Caco-2 (cell line): Measurements from ENCODE around the gene KIAA0232. TPM values are rescaled to one million over a fixed set of nuclear protein-coding genes. Genes with fewer than 3 reads are reported as not detected.

Source experiments
- BruUV-seq: library from RNA; stranded (reverse); fragments of 400-500 nt; replicated peaks from 2 replicates; lab custom pipeline; 2021; lab: Mats Ljungman, UMichigan
- CTCF ChIA-PET: fragments of 300-600 bp; sonication (Branson Sonifier 250); formaldehyde crosslinking; loops from one replicate; lab custom pipeline; 2022; ENCODE audit warnings: antibody characterized with exemption; lab: Charles Lee
- POLR2A ChIA-PET: fragments of 300-600 bp; sonication (Branson Sonifier 250); formaldehyde crosslinking; loops from one replicate; lab custom pipeline; 2022; ENCODE audit warnings: antibody characterized with exemption; lab: Charles Lee
- DNase-seq, 2 experiments: peaks; one replicate each; pipeline versions ENCODE4 v3.0.0 to v3.0.0-alpha.2; 2020 to 2022
- H3K27me3 ChIP-seq: replicated peaks from 2 replicates; pipeline ENCODE4 v1.6.0; 2011; ENCODE audit warnings: low read length; ENCODE audit not compliant: control insufficient read depth, insufficient read depth
- H3K36me3 ChIP-seq: 2 replicates; pipeline ENCODE4 v1.5.1; 2011; ENCODE audit warnings: low read length; ENCODE audit not compliant: control insufficient read depth, insufficient read depth
- H3K4me1 ChIP-seq: fragments of 250-450 bp; sonication (Bioruptor Pico); 2 replicates; pipeline ENCODE4 v1.5.1; 2020; ENCODE audit warnings: mild to moderate bottlenecking
- H3K4me3 ChIP-seq: 2 replicates; pipeline ENCODE4 v1.5.1; 2011; ENCODE audit warnings: low read depth, mild to moderate bottlenecking, control low read depth, low read length
- H3K9me3 ChIP-seq: fragments of 250-450 bp; sonication (Bioruptor Pico); 2 replicates; pipeline ENCODE4 v1.5.1; 2020; ENCODE audit warnings: mild to moderate bottlenecking, moderate library complexity
- H3K27ac Mint-ChIP-seq: one replicate; pipeline ENCODE4 v1.8.0; 2022; ENCODE audit warnings: mixed read lengths; ENCODE audit not compliant: unreplicated experiment
- H3K27me3 Mint-ChIP-seq: one replicate; pipeline ENCODE4 v1.8.0; 2022; ENCODE audit warnings: mixed read lengths; ENCODE audit not compliant: insufficient read depth, unreplicated experiment
- H3K36me3 Mint-ChIP-seq: one replicate; pipeline ENCODE4 v1.8.0; 2022; ENCODE audit warnings: mild to moderate bottlenecking, mixed read lengths; ENCODE audit not compliant: insufficient read depth, unreplicated experiment
- H3K4me1 Mint-ChIP-seq: one replicate; pipeline ENCODE4 v1.8.0; 2022; ENCODE audit warnings: low read depth, mixed read lengths; ENCODE audit not compliant: unreplicated experiment
- H3K4me3 Mint-ChIP-seq: one replicate; pipeline ENCODE4 v1.8.0; 2022; ENCODE audit warnings: mild to moderate bottlenecking, moderate library complexity, mixed read lengths; ENCODE audit not compliant: unreplicated experiment
- H3K9me3 Mint-ChIP-seq: one replicate; pipeline ENCODE4 v1.8.0; 2022; ENCODE audit warnings: mixed read lengths; ENCODE audit not compliant: unreplicated experiment
- intact Hi-C: fragments of 100-400 bp; cut with micrococcal nuclease; formaldehyde crosslinking; loops from one replicate; pipeline ENCODE4 v1.10.0; 2022; ENCODE audit not compliant: unreplicated experiment
- total RNA-seq: library from RNA; stranded (reverse); gene quantifications from 2 replicates; pipeline ENCODE4 v1.2.3, GENCODE V29; 2022
- TF ChIP-seq, protein P1 (sequence below), 2 experiments: fragments of 200-600 bp in 1 of 2; IDR thresholded peaks; 1 replicate in 1 of 2; 2 replicates in 1 of 2; pipeline versions ENCODE4 v1.5.1 to v1.8.0; 2011 to 2022; ENCODE audit warnings: antibody characterized with exemption in 1 of 2, control low read depth in 1 of 2, inconsistent platforms in 1 of 2, low read depth in 1 of 2, low read length in 1 of 2, mild to moderate bottlenecking in 1 of 2, moderate library complexity in 1 of 2; ENCODE audit not compliant: insufficient read depth in 1 of 2, severe bottlenecking in 1 of 2, unreplicated experiment in 1 of 2

The KIAA0232 gene
- total RNA-seq, 1 experiment from 2014 or later = 19.7 TPM

DNA sequence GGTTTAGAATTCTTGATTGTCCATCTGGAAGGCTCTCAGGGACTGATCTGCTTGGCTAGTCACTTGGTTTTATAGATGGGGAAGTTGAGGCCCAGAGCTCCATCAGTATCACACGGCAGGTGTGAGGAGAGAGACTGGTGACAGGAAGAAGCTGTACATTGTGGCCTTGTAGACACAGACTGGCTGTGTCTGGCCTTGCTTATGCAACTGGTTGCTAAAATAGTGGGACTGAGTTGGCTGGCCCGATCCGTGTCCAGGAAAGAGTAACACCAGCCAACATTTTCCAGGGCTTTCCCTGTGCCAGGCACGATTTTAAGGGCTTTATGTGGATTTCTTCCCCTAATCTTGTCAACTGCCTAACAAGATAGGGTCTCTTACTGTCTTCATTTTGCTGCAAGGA is 129.9 kb downstream of the KIAA0232 start:
- TF ChIP-seq, protein P1, sequence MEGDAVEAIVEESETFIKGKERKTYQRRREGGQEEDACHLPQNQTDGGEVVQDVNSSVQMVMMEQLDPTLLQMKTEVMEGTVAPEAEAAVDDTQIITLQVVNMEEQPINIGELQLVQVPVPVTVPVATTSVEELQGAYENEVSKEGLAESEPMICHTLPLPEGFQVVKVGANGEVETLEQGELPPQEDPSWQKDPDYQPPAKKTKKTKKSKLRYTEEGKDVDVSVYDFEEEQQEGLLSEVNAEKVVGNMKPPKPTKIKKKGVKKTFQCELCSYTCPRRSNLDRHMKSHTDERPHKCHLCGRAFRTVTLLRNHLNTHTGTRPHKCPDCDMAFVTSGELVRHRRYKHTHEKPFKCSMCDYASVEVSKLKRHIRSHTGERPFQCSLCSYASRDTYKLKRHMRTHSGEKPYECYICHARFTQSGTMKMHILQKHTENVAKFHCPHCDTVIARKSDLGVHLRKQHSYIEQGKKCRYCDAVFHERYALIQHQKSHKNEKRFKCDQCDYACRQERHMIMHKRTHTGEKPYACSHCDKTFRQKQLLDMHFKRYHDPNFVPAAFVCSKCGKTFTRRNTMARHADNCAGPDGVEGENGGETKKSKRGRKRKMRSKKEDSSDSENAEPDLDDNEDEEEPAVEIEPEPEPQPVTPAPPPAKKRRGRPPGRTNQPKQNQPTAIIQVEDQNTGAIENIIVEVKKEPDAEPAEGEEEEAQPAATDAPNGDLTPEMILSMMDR (IDR thresholded peaks at IDR 0.05; ENCODE audit: insufficient read depth in 1 of 2, low read depth in 1 of 2, low read length in 1 of 2, severe bottlenecking in 1 of 2, unreplicated experiment in 1 of 2) = no peak
- Mint-ChIP-seq H3K9me3 (no peaks in the 10 kb centered on the region), H3K27me3 (no peaks in the 10 kb centered on the region), H3K4me3 (no peak overlapping the region), H3K4me1 (peaks cover 38% of the 10 kb centered on the region), H3K36me3 (peaks cover 24% of the 10 kb centered on the region), H3K27ac (no peak overlapping the region)
- intact Hi-C loops = no loop called here
- BruUV-seq = no TSS peak
- ChIA-PET CTCF (interaction anchor here (1.0 to 1.4 kb wide), 2 partner anchors 10 to 158 kb away, joined by 3 to 4 read pairs; no protein-coding TSS in a partner anchor), POLR2A (no interaction called here)
- Histone ChIP-seq H3K4me3 (no peak overlapping the region), H3K36me3 (no peaks in the 10 kb centered on the region; the same call in 1 of the 2 replicates), H3K9me3 (no peaks in the 10 kb centered on the region), H3K4me1 (peaks cover 32% of the 10 kb centered on the region), H3K27me3 (no peaks in the 10 kb centered on the region)
- DNase-seq = no peak

DNA sequence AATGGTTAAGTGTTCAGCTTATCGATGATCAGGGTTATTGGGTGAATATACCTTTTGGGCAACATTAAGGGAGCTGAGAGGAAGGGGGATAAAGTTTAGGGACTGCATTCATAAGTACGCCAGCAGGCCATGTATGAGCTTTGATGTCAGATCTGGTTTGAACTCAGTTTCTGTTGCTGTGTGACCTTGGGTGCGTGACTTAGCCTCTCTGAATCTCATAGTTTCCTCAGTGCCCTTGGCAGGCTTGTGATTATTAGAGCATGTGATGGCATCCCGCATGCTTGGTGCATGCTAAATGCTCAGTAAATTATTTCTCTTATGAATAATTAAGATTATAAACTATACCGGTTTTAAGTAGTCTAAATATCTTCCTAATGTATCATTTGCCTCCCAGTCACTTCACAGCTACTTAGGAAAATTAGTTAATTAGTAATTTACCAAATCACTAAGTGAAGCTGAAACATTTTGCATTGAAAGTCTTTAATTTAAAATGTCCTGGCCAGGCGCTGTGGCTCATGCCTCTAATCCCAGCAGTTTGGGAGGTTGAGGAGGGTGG is 130.9 kb downstream of the KIAA0232 start:
- no peak overlapping the region for H3K4me3 Mint-ChIP-seq
- H3K9me3 Mint-ChIP-seq = no peaks in the 10 kb centered on the region
- CTCF ChIA-PET = no interaction called here
- POLR2A ChIA-PET = no interaction called here
- H3K4me1 ChIP-seq = peaks cover 34% of the 10 kb centered on the region
- H3K4me3 ChIP-seq = no peak overlapping the region
- H3K27me3 ChIP-seq = no peaks in the 10 kb centered on the region
- intact Hi-C loops = no loop called here
- TF ChIP-seq, protein P1 (IDR thresholded peaks at IDR 0.05; ENCODE audit: insufficient read depth in 1 of 2, low read depth in 1 of 2, low read length in 1 of 2, severe bottlenecking in 1 of 2, unreplicated experiment in 1 of 2) = no peak
- H3K9me3 ChIP-seq = no peaks in the 10 kb centered on the region
- no TSS peak for BruUV-seq
- H3K27me3 Mint-ChIP-seq = no peaks in the 10 kb centered on the region
- H3K27ac Mint-ChIP-seq = no peak overlapping the region
- peaks cover 19% of the 10 kb centered on the region for H3K36me3 Mint-ChIP-seq
- DNase-seq = no peak
- H3K36me3 ChIP-seq = no peaks in the 10 kb centered on the region; the same call in 1 of the 2 replicates
- peaks cover 35% of the 10 kb centered on the region for H3K4me1 Mint-ChIP-seq

DNA sequence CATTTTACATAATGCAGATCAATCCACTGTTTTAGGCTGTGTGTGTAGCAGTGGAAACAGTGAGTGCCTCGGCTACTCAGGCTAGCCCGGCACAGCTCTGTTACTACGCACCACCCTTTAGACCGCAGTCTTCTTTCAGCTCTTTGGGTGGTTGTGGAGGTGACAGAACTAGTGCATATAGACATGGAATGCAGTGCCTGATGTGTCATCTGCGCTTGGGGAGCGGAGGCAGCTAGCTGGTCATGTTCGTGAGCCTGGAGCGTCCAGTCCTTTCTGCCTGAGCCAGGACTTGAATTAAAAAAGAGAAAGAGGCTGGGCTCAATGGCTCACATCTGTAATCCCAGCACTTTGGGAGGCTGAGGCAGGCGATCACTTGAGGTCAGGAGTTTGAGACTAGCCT is 131.9 kb downstream of the KIAA0232 start:
- POLR2A ChIA-PET = no interaction called here
- Mint-ChIP-seq H3K4me3 (no peak overlapping the region), H3K9me3 (no peaks in the 10 kb centered on the region), H3K36me3 (peaks cover 14% of the 10 kb centered on the region), H3K27ac (no peak overlapping the region), H3K4me1 (peaks cover 31% of the 10 kb centered on the region), H3K27me3 (no peaks in the 10 kb centered on the region)
- H3K4me3 ChIP-seq = no peak overlapping the region
- CTCF ChIA-PET = no interaction called here
- H3K4me1 ChIP-seq = peaks cover 31% of the 10 kb centered on the region
- TF ChIP-seq, protein P1 (IDR thresholded peaks at IDR 0.05; ENCODE audit: insufficient read depth in 1 of 2, low read depth in 1 of 2, low read length in 1 of 2, severe bottlenecking in 1 of 2, unreplicated experiment in 1 of 2) = no peak
- BruUV-seq = no TSS peak
- no peaks in the 10 kb centered on the region for H3K9me3 ChIP-seq
- no peaks in the 10 kb centered on the region; the same call in 1 of the 2 replicates for H3K36me3 ChIP-seq
- intact Hi-C loops = no loop called here
- DNase-seq = no peak
- H3K27me3 ChIP-seq = no peaks in the 10 kb centered on the region
